ENCODE data around the gene LSM7.

LSM7 gene

DNA sequence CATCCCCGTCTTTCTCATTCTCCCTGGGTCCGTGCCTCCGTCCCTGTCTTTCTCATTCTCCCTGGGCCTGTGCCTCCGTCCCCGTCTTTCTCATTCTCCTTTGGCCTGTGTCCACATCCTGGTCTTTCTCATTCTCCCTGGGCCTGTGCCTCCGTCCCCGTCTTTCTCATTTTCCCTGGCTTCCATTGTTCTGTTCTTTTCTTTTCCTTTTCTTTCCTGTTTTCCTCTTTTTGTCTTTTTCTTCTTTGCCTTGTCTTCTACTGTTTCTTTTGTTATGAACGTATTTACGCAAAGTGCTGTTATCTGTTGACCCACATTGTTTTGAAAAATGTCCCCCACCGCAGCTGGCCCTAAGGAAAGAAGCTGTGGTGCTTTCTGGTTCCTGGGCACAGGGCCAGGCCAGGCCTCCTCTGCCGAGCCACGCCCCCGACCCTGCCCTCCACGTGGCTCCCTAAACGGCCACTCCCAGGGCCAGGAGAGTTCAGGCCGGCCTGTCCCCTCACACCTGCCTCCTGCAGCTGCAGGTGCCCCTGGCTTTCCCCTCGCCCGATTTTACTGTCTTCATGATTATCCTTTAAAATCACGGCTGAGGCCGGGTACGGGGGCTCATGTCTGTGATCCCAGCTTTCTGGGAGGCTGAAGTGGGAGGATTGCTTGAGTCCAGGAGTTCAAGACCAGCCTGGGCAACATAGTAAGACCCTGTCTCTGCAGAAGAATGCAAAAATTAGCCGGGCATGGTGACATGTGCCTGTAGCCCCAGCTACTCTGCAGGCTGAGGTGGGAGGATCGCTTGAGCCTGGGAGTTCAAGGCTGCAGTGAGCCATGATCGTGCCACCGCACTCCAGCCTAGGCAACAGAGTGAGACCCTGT, 17.6 kb upstream of the LSM7 start:
- Histone ChIP-seq H3K4me3 (ENCODE audit: low read depth, low read length) (no peak overlapping the region), H2BK5ac (ENCODE audit: low read depth, low read length, poor library complexity) (no peak overlapping the region), H3K9me3 (ENCODE audit: insufficient read depth, low read depth, low read length) (no peaks in the 10 kb centered on the region), H4K12ac (ENCODE audit: low read depth, low read length) (no peak overlapping the region), H3K27me3 (ENCODE audit: insufficient read depth, low read length) (no peaks in the 10 kb centered on the region), H3K23ac (ENCODE audit: low read length) (no peak overlapping the region), H3K36me3 (ENCODE audit: control insufficient read depth in 1 of 2, insufficient read depth in 2 of 2, low read length in 2 of 2) (peaks cover 17 to 29% of the 10 kb centered on the region in 2 experiments), H3K4me1 (ENCODE audit: control insufficient read depth in 1 of 2, insufficient read depth in 2 of 2, low read length in 2 of 2) (peaks cover 10 to 11% of the 10 kb centered on the region in 2 experiments), H4K91ac (ENCODE audit: low read depth, low read length) (no peak overlapping the region), H4K8ac (ENCODE audit: low read depth, low read length) (no peak overlapping the region), H2BK120ac (ENCODE audit: insufficient read depth, low read length, poor library complexity) (no peak overlapping the region), H2AK5ac (ENCODE audit: low read length) (no peak overlapping the region), H3K27ac (ENCODE audit: low read depth, low read length) (no peak overlapping the region), H2AFZ (ENCODE audit: insufficient read depth, low read length, poor library complexity) (no peak overlapping the region), H3K79me1 (ENCODE audit: low read length) (peaks cover 9% of the 10 kb centered on the region), H3K4me2 (ENCODE audit: low read length) (no peak overlapping the region), H2BK12ac (ENCODE audit: low read length) (no peak overlapping the region), H3K4ac (ENCODE audit: low read depth, low read length) (no peak overlapping the region), H3K14ac (ENCODE audit: low read length) (no peak overlapping the region), H3K9ac (ENCODE audit: low read length) (no peak overlapping the region), H3K18ac (ENCODE audit: low read length) (no peak overlapping the region), H3K79me2 (ENCODE audit: control insufficient read depth, insufficient read depth, low read length, poor library complexity) (peaks cover 4% of the 10 kb centered on the region)
- no CpG with 5 or more reads among the region's 25 CpGs for WGBS (ENCODE audit: extremely low coverage, insufficient coverage, insufficient read length)
- no peak for DNase-seq

- Histone ChIP-seq H3K23ac (ENCODE audit: low read length) (no peak overlapping the region), H2BK5ac (ENCODE audit: low read depth, low read length, poor library complexity) (no peak overlapping the region), H4K8ac (ENCODE audit: low read depth, low read length) (no peak overlapping the region), H2BK12ac (ENCODE audit: low read length) (no peak overlapping the region), H2AK5ac (ENCODE audit: low read length) (no peak overlapping the region), H3K14ac (ENCODE audit: low read length) (no peak overlapping the region), H3K4me3 (ENCODE audit: low read depth, low read length) (no peak overlapping the region), H3K4me2 (ENCODE audit: low read length) (no peak overlapping the region), H3K9me3 (ENCODE audit: insufficient read depth, low read depth, low read length) (no peaks in the 10 kb centered on the region), H3K27me3 (ENCODE audit: insufficient read depth, low read length) (no peaks in the 10 kb centered on the region), H3K9ac (ENCODE audit: low read length) (no peak overlapping the region), H3K36me3 (ENCODE audit: control insufficient read depth in 1 of 2, insufficient read depth in 2 of 2, low read length in 2 of 2) (peaks cover 24 to 27% of the 10 kb centered on the region in 2 experiments), H4K91ac (ENCODE audit: low read depth, low read length) (no peak overlapping the region), H3K79me1 (ENCODE audit: low read length) (peaks cover 12% of the 10 kb centered on the region), H4K12ac (ENCODE audit: low read depth, low read length) (no peak overlapping the region), H3K4ac (ENCODE audit: low read depth, low read length) (no peak overlapping the region), H3K27ac (ENCODE audit: low read depth, low read length) (no peak overlapping the region), H2AFZ (ENCODE audit: insufficient read depth, low read length, poor library complexity) (no peak overlapping the region), H3K79me2 (ENCODE audit: control insufficient read depth, insufficient read depth, low read length, poor library complexity) (peaks cover 4% of the 10 kb centered on the region), H3K18ac (ENCODE audit: low read length) (no peak overlapping the region), H2BK120ac (ENCODE audit: insufficient read depth, low read length, poor library complexity) (no peak overlapping the region), H3K4me1 (ENCODE audit: control insufficient read depth in 1 of 2, insufficient read depth in 2 of 2, low read length in 2 of 2) (peaks cover 16 to 17% of the 10 kb centered on the region in 2 experiments)
- DNase-seq = no peak
- WGBS (ENCODE audit: extremely low coverage, insufficient coverage, insufficient read length) = 100% methylated on average over 1 of the region's 17 CpGs
Observed at GRCh38 chr19:2345076-2345475, 16.7 kb upstream of the LSM7 start.

GRCh38 chr19:2344381-2344870, 16.0 kb upstream of the LSM7 start:
- Histone ChIP-seq H4K8ac (ENCODE audit: low read depth, low read length) (no peak overlapping the region), H3K36me3 (ENCODE audit: control insufficient read depth in 1 of 2, insufficient read depth in 2 of 2, low read length in 2 of 2) (peaks cover 29% of the 10 kb centered on the region in 2 experiments), H3K79me1 (ENCODE audit: low read length) (peaks cover 12% of the 10 kb centered on the region), H3K23ac (ENCODE audit: low read length) (no peak overlapping the region), H3K9ac (ENCODE audit: low read length) (no peak overlapping the region), H3K9me3 (ENCODE audit: insufficient read depth, low read depth, low read length) (no peaks in the 10 kb centered on the region), H3K27me3 (ENCODE audit: insufficient read depth, low read length) (no peaks in the 10 kb centered on the region), H3K4ac (ENCODE audit: low read depth, low read length) (no peak overlapping the region), H2BK5ac (ENCODE audit: low read depth, low read length, poor library complexity) (no peak overlapping the region), H2BK120ac (ENCODE audit: insufficient read depth, low read length, poor library complexity) (no peak overlapping the region), H3K4me2 (ENCODE audit: low read length) (no peak overlapping the region), H4K12ac (ENCODE audit: low read depth, low read length) (no peak overlapping the region), H2AFZ (ENCODE audit: insufficient read depth, low read length, poor library complexity) (no peak overlapping the region), H3K27ac (ENCODE audit: low read depth, low read length) (no peak overlapping the region), H2BK12ac (ENCODE audit: low read length) (no peak overlapping the region), H3K79me2 (ENCODE audit: control insufficient read depth, insufficient read depth, low read length, poor library complexity) (peaks cover 4% of the 10 kb centered on the region), H3K18ac (ENCODE audit: low read length) (no peak overlapping the region), H3K14ac (ENCODE audit: low read length) (no peak overlapping the region), H3K4me3 (ENCODE audit: low read depth, low read length) (no peak overlapping the region), H2AK5ac (ENCODE audit: low read length) (no peak overlapping the region), H3K4me1 (ENCODE audit: control insufficient read depth in 1 of 2, insufficient read depth in 2 of 2, low read length in 2 of 2) (peaks cover 16 to 17% of the 10 kb centered on the region in 2 experiments), H4K91ac (ENCODE audit: low read depth, low read length) (no peak overlapping the region)
- WGBS (ENCODE audit: extremely low coverage, insufficient coverage, insufficient read length) = no CpG with 5 or more reads among the region's 24 CpGs
- DNase-seq = no peak

DNA sequence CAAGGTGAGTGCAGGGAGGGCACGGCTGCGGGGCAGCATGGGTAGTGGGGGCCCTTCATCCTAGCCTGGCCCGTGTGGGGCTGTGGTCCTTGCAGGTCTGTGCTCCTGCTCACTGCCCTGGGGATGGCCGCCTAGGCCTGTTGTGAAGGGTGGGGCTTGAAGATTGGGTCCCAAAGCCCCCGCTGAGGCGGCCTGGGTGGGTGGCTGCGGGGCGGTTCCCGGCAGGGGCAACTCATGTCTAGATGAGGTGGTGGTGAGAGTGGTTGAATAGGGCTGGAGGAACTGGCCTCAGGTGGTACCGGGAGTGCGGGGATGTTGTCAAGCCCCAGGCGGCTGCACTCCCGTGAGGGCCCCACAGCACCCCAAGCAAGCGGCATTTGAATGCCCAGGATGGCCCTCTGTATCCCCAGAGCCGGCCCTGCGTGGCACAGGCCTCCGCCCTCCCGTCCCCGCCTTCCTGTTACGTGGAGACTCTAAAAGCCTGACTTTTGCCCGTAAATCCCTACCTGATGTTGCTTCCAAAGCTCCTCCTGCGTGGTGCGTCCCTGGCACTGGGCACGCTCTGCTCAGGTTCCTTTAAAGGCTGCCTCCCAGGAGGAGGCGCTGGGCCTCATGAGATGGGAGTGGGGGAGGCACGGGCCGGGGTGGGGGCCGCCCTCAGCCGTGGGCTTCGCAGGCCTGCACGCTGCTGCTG, 15.1 kb upstream of the LSM7 start:
- Histone ChIP-seq H3K23ac (ENCODE audit: low read length) (no peak overlapping the region), H3K79me1 (ENCODE audit: low read length) (peaks cover 12% of the 10 kb centered on the region), H3K9me3 (ENCODE audit: insufficient read depth, low read depth, low read length) (no peaks in the 10 kb centered on the region), H2BK5ac (ENCODE audit: low read depth, low read length, poor library complexity) (no peak overlapping the region), H2BK120ac (ENCODE audit: insufficient read depth, low read length, poor library complexity) (no peak overlapping the region), H3K18ac (ENCODE audit: low read length) (no peak overlapping the region), H3K14ac (ENCODE audit: low read length) (no peak overlapping the region), H3K4ac (ENCODE audit: low read depth, low read length) (no peak overlapping the region), H2AFZ (ENCODE audit: insufficient read depth, low read length, poor library complexity) (no peak overlapping the region), H2BK12ac (ENCODE audit: low read length) (no peak overlapping the region), H3K4me3 (ENCODE audit: low read depth, low read length) (no peak overlapping the region), H3K4me2 (ENCODE audit: low read length) (no peak overlapping the region), H3K4me1 (ENCODE audit: control insufficient read depth in 1 of 2, insufficient read depth in 2 of 2, low read length in 2 of 2) (peaks cover 16 to 17% of the 10 kb centered on the region in 2 experiments), H3K36me3 (ENCODE audit: control insufficient read depth in 1 of 2, insufficient read depth in 2 of 2, low read length in 2 of 2) (peaks cover 31 to 32% of the 10 kb centered on the region in 2 experiments), H4K91ac (ENCODE audit: low read depth, low read length) (peak overlapping the region; percentile 84), H3K9ac (ENCODE audit: low read length) (no peak overlapping the region), H4K8ac (ENCODE audit: low read depth, low read length) (no peak overlapping the region), H4K12ac (ENCODE audit: low read depth, low read length) (no peak overlapping the region), H3K79me2 (ENCODE audit: control insufficient read depth, insufficient read depth, low read length, poor library complexity) (peaks cover 4% of the 10 kb centered on the region), H3K27ac (ENCODE audit: low read depth, low read length) (no peak overlapping the region), H3K27me3 (ENCODE audit: insufficient read depth, low read length) (no peaks in the 10 kb centered on the region), H2AK5ac (ENCODE audit: low read length) (peak overlapping the region; percentile 38)
- whole genome bisulfite sequencing (ENCODE audit: extremely low coverage, insufficient coverage, insufficient read length) = no CpG with 5 or more reads among the region's 31 CpGs
- no peak for DNase-seq

Measured in trophoblast cell (in vitro differentiated cells and primary cell).